B cell (primary cell): ENCODE measurements around the gene HOXA1. TPM values are rescaled to one million over a fixed set of nuclear protein-coding genes. Genes with fewer than 3 reads are reported as not detected.

Experiments used
- ATAC-seq: fragments of 200-7000 bp; cut with Tn5 transposase; one replicate; pipeline ENCODE4 v1.10.0; 2021; ENCODE audit warnings: low read depth, mild to moderate bottlenecking, moderate number of reproducible peaks, moderate library complexity
- CTCF ChIA-PET: fragments of 350-600 bp; sonication (Branson Sonifier 250); formaldehyde crosslinking; loops from one replicate; lab custom pipeline; 2021; ENCODE audit warnings: antibody characterized with exemption, inconsistent platforms; lab: Charles Lee
- POLR2A ChIA-PET: fragments of 350-600 bp; sonication (Branson Sonifier 250); formaldehyde crosslinking; loops from one replicate; lab custom pipeline; 2021; ENCODE audit warnings: antibody characterized with exemption; lab: Charles Lee
- DNase-seq: peaks from one replicate; pipeline ENCODE4 v3.0.0; 2013
- H2AFZ ChIP-seq: 2 replicates; pipeline ENCODE4 v1.6.1; 2012; ENCODE audit warnings: mild to moderate bottlenecking, low read depth, low read length; ENCODE audit not compliant: insufficient read depth, poor library complexity, severe bottlenecking
- H3K27ac ChIP-seq, 2 donors: 1 replicate in 1 of 2; 2 replicates in 1 of 2; pipeline ENCODE4 v1.5.1; 2012 to 2013; ENCODE audit warnings: low read length in 2 of 2, mild to moderate bottlenecking in 2 of 2, moderate library complexity in 1 of 2
- H3K27me3 ChIP-seq, 4 experiments: fragments of 200-600 bp in 1 of 4; sonication (generic) in 1 of 4; replicated peaks in 1 of 4; 1 replicate in 2 of 4; 2 replicates in 2 of 4; pipeline versions ENCODE4 v1.6.1 to v1.7.0; 2013 to 2016; ENCODE audit warnings: low read length in 3 of 4, mild to moderate bottlenecking in 2 of 4, mixed read lengths in 1 of 4, moderate library complexity in 1 of 4; ENCODE audit not compliant: insufficient read depth in 4 of 4, control insufficient read depth in 3 of 4; ENCODE audit errors: control extremely low read depth in 1 of 4
- H3K36me3 ChIP-seq, 2 experiments: replicated peaks in 1 of 2; 1 replicate in 1 of 2; 2 replicates in 1 of 2; pipeline versions ENCODE4 v1.6.1 to v1.7.1; 2013; ENCODE audit warnings: low read length in 1 of 2; ENCODE audit not compliant: insufficient read depth in 2 of 2, control insufficient read depth in 1 of 2; ENCODE audit errors: control extremely low read depth in 1 of 2, extremely low read depth in 1 of 2
- H3K4me1 ChIP-seq, 2 donors: fragments of 200-600 bp in 1 of 2; sonication (generic) in 1 of 2; 1 replicate in 1 of 2; 2 replicates in 1 of 2; pipeline versions ENCODE4 v1.5.1 to v1.6.1; 2013 to 2017; ENCODE audit warnings: low read length in 2 of 2; ENCODE audit not compliant: control insufficient read depth in 2 of 2, insufficient read depth in 2 of 2
- H3K4me2 ChIP-seq: replicated peaks from 2 replicates; pipeline ENCODE3; 2012; ENCODE audit warnings: mild to moderate bottlenecking, low read depth, low read length; ENCODE audit not compliant: poor library complexity, severe bottlenecking
- H3K4me3 ChIP-seq, 5 experiments: fragments of 200-600 bp in 1 of 5; sonication (generic) in 1 of 5; 1 replicate in 3 of 5; 2 replicates in 2 of 5; pipeline versions ENCODE4 v1.5.1 to v1.7.0; 2011 to 2016; ENCODE audit warnings: low read length in 4 of 5, mild to moderate bottlenecking in 4 of 5, low read depth in 2 of 5, control low read depth in 1 of 5, moderate library complexity in 1 of 5; ENCODE audit not compliant: insufficient read depth in 1 of 5; ENCODE audit errors: control extremely low read depth in 1 of 5, extremely low read depth in 1 of 5
- H3K79me2 ChIP-seq: fragments of 200-600 bp; sonication (generic); one replicate; pipeline ENCODE4 v1.6.0; 2016; ENCODE audit warnings: low read length; ENCODE audit not compliant: control insufficient read depth, insufficient read depth
- H3K9ac ChIP-seq: fragments of 200-600 bp; sonication (generic); 2 replicates; pipeline ENCODE4 v1.6.1; 2017; ENCODE audit warnings: mild to moderate bottlenecking, low read length, moderate library complexity
- H3K9me3 ChIP-seq, 3 donors: one replicate each; pipeline versions ENCODE4 v1.6.1 to v1.7.1; 2013; ENCODE audit warnings: low read length in 2 of 3; ENCODE audit not compliant: control insufficient read depth in 2 of 3, insufficient read depth in 1 of 3; ENCODE audit errors: control extremely low read depth in 1 of 3
- H4K20me1 ChIP-seq: 2 replicates; pipeline ENCODE4 v1.6.0; 2012; ENCODE audit warnings: mild to moderate bottlenecking, low read length; ENCODE audit not compliant: insufficient read depth, control insufficient read depth, poor library complexity, severe bottlenecking
- H3K27ac Mint-ChIP-seq: one replicate; pipeline ENCODE4 v1.8.0; 2021; ENCODE audit warnings: mixed read lengths
- H3K27me3 Mint-ChIP-seq: one replicate; pipeline ENCODE4 v1.8.0; 2021; ENCODE audit warnings: mixed read lengths
- H3K4me1 Mint-ChIP-seq: one replicate; pipeline ENCODE4 v1.8.0; 2021; ENCODE audit warnings: mixed read lengths
- H3K4me3 Mint-ChIP-seq: one replicate; pipeline ENCODE4 v1.8.0; 2021; ENCODE audit warnings: mixed read lengths
- H3K9me3 Mint-ChIP-seq: one replicate; pipeline ENCODE4 v1.8.0; 2022; ENCODE audit warnings: mixed read lengths; ENCODE audit not compliant: insufficient read depth
- CTCF ChIP-seq: fragments of 200-600 bp; IDR thresholded peaks from one replicate; pipeline ENCODE4 v1.8.0; 2022; ENCODE audit warnings: antibody characterized with exemption, mild to moderate bottlenecking
- EZH2 ChIP-seq: IDR thresholded peaks from 2 replicates; pipeline ENCODE4 v1.6.1; 2012; ENCODE audit warnings: borderline replicate concordance, low read depth, mild to moderate bottlenecking, moderate library complexity, low read length; ENCODE audit not compliant: insufficient read depth, poor library complexity, severe bottlenecking
- WGBS: methylation state at CpG from one replicate; pipeline ENCODE4 v1.1.5; 2013; ENCODE audit warnings: missing lambda C conversion rate; ENCODE audit not compliant: insufficient coverage; 5-methylcytosine and 5-hydroxymethylcytosine counted together
- intact Hi-C: fragments of 100-400 bp; cut with micrococcal nuclease; formaldehyde crosslinking; loops from one replicate; pipeline ENCODE4 v1.10.0; 2022
- polyA plus RNA-seq: library from polyadenylated mRNA; depleted of rRNA; stranded (reverse); fragments of >200 nt; gene quantifications from 2 replicates; pipeline ENCODE4 v1.2.3, GENCODE V29; 2012
- total RNA-seq, 2 donors: library from RNA; stranded (reverse); fragments of 120-200 nt in 1 of 2; gene quantifications; 1 replicate in 1 of 2; 2 replicates in 1 of 2; pipeline versions ENCODE4 v1.2.3 to v1.2.4, GENCODE V29; 2013 to 2022

The HOXA1 gene
- total and polyA plus RNA-seq, 2 donors (not counting 1 experiment from before 2014, with no cell fraction given), result 0.13 to 0.37 TPM

DNA sequence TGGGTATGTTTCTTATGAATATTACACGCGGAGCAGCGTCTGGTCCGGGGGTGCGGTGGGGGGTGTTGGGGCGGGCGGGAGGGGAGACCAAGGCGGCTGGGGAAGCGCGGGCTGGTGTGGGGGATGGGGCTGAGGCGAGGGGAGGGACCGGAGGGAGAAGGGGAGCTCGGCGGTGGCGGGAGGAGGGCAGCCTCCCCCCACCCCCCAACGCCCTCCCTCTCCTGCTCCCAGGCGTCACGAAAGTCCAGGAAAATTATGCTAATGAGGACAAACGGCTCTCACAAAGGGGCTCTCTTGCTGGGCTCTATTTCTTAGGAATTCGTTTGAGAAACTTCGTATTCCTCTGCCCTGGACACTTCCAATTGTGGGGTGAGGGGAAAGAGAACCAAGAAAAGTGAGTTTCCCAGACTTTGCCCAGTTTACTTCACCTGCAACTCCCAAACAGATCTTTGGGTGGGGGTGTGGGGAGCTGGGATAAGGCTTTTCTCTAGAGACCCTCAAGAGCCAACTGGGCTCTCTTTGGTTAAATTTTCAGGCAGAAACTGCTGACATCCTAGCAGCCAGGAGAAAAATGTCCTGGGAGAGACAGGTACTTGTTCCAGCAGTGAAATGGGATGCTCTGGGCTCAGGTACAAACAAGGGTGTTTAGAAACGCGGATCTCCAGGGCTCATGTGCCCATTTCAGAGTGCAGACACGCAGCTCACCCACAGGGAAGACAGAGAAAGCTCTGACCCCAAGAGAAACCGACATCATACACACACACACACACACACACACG lies 18.4 kb upstream of the HOXA1 start:
- WGBS, result 93% methylated on average over 3 of the region's 26 CpGs
- Histone ChIP-seq H3K4me2 (no peak overlapping the region), H4K20me1 (no peaks in the 10 kb centered on the region), H3K9me3 (peaks cover 0 to 5% (median 0%) of the 10 kb centered on the region in 3 donors), H3K79me2 (no peaks in the 10 kb centered on the region), H3K4me1 (no peaks in the 10 kb centered on the region), H3K27me3 (peaks cover 0 to 7% (median 0%) of the 10 kb centered on the region in 4 experiments), H2AFZ (no peak overlapping the region), H3K9ac (no peak overlapping the region), H3K27ac (no peak overlapping the region), H3K4me3 (no peak overlapping the region), H3K36me3 (no peaks in the 10 kb centered on the region)
- H3K27me3 Mint-ChIP-seq, result peaks cover 15% of the 10 kb centered on the region
- H3K4me1 Mint-ChIP-seq, result no peaks in the 10 kb centered on the region
- POLR2A ChIA-PET, result interaction anchor here (0.6 kb wide), 1 partner anchor 78 kb away, joined by 4 read pairs; no protein-coding TSS in a partner anchor
- CTCF ChIA-PET, result no interaction called here
- no peak for TF ChIP-seq CTCF
- no peak for TF ChIP-seq EZH2
- H3K9me3 Mint-ChIP-seq, result no peaks in the 10 kb centered on the region
- intact Hi-C loops, result no loop called here
- DNase-seq (no peak), ATAC-seq (no peak)
- H3K27ac Mint-ChIP-seq, result no peak overlapping the region
- H3K4me3 Mint-ChIP-seq, result no peak overlapping the region
